GM21528 (cell line): Measurements from ENCODE around the gene RPS6KA2.
A peak's percentile ranks its signal among the peaks of the same experiment; 100 is the strongest.

ENCODE experiments used
- ATAC-seq: cut with Tn5 transposase; IDR thresholded peaks from one replicate; pipeline ENCODE4 v1.9.1; 2021; ENCODE audit warnings: mild to moderate bottlenecking, moderate library complexity; ENCODE audit not compliant: unreplicated experiment, low FRiP score

Gene RPS6KA2

GRCh38 chr6:166493427-166494100, 133.5 kb downstream of the RPS6KA2 start:
- ATAC-seq: no peak

- no peak for ATAC-seq
Measured at GRCh38 chr6:166492092-166492741, 134.8 kb downstream of the RPS6KA2 start.

- no peak for ATAC-seq
Measured at GRCh38 chr6:166490671-166491500, 136.2 kb downstream of the RPS6KA2 start.

DNA sequence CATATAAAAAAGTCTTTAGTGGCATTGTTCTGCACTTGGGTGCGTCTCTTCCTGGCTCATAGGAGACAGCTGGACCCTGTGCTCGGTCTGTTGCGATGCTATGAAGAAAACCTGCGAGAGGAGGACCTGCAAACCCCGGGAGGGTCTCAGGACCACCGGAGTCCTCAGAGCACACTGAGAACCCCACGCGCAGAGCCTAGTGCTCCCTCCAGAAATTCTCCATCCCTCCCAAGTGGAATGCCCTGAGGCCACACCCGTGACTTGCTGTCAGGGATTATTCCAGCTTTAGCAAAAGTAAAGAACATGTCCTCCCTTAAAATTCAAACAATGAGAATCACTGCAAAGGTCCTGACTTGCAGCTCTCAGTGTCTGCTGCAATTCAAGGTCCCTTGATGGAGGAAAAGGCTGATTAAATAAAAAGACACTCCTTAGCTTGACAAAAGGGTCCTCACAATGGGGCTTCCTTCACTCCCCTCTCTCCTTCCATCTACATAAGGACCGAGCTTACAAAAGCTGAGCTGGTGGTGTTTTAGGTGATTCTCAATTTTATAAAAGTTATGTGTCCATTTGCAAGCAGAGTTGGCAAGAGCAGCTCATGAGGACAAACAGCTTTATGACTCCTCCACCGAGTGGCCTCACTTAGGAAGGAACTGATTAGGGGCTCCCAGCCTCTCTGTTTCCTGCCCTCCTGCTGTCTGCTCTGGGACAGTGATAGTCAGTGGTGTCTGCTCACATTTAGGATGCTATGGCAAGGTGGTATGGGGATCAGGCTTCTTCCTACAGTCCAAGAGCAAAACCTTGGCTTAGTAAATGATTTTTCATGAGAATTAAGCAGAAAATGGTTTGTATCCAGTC, 137.5 kb downstream of the RPS6KA2 start:
- no peak for ATAC-seq

DNA sequence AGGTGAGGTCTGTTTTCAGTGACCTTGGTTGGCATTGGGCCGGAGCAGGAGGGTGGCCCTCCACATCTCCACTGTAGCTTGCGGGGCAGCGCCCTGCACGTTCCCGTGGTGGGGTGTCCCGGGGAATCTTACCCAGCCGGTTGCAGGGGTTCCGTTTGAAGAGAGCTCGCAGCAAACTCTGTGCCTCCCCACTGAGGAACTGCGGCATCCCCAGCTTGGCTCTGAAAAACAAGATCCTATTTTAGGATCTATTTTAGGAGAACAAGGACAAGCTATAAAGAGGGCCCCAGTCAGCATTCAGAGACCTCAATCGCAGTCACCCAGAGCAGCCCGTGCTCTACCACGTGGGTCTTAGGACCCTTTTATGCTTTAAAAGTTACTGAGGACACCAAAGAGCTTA, 138.3 kb downstream of the RPS6KA2 start:
- no peak for ATAC-seq

DNA sequence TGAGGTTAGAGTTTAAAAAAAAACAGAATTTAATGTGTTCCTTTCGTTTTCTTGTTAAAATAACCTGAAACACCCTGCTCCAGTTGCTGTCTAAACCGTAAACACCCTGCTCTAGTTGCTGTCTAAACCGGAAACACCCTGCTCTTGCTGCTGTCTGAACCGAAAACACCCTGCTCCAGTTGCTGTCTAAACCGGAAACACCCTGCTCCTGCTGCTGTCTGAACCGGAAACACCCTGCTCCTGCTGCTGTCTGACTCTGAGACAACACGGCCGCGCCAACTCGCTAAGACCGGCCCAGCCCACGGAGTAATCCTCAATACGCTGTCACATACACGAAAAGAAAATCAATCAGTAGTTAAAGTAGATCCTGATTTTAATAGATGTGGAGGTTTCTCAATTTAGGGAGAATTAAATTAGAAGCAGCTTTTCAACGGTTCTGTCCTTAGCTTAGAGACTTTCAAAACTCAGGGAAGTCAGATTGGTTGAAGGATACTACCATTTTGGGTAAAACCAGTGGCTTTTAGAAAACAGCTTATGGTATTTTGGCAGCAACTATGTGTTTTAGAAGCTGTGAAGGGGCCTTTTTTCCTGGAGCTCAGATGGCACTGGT, 138.9 kb downstream of the RPS6KA2 start:
- peak; percentile 90 for ATAC-seq

DNA sequence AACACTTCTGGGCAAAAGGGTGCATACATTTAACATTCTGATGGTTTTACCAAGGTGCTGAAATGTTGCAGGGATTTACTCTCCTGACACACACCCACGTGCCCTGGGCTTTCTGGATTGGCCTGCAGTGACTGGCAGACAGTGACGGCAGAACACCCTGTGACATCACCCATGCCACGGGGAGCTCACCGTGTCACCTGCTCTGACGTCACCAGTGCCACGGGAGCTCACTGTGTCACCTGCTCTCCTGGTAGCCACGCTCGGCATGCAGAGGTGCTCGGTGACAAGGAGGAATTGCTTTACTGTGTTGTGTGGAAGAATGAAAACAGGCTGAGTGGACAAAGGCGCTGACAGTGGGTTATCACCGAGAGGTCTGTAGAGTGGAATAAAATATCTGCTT, 139.9 kb downstream of the RPS6KA2 start:
- ATAC-seq: no peak

DNA sequence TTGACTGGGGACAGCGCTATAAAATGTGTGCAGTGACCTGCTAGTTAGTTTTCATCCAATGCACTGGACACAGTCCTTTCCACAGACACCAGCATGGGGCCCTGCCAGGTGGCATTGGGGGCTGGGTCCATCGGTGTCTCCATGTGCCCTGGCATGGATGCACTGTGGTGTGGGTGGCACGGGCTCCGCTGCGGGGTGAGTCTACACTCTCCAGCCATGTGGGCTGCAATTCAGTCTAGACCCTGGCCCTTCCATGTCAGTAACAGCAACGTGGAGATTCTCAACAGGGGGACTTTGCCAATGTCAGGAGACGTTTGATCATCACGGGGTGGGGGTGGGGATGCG, 140.5 kb downstream of the RPS6KA2 start:
- no peak for ATAC-seq

DNA sequence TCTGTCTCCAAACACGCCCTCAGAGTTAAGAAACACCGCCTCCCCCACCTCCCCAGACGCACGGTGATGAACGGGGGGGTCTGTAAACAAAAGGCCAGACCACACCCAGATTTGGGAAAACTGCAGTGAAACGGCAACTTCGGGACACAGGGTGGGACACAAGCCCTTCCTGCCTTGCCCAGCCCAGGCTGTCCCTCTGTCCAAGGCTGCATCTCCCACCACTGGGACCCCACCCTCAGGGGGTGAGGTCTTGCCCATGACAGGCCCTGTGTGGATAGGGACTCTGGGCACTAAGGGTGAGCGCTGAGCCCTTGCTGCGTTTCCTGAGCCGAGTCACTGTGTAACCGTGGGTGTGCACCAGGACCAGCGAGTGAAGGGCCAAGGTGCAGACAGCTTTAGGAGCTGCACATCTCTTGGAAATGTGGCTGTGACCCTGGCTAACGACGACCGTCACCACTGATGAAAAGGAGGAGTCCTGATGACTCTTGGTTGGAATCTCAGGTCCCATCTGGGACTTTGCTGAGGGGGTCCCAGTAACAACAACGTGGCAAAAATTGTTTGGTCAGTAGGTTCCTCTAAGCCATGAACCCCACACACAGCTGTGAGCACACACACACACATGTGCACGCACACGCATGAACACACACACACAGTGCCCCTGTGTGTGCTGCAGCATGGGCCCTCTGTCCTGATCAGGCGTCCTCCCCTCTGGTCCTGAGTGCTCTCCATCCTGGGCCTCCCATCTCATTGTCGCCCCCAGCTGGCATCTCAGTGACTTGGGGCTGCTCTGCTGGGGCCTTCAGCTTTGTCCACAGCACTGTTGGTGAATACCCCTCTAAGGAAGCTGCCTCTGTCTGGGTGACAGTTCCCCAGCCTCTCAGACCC, 141.2 kb downstream of the RPS6KA2 start:
- ATAC-seq: no peak

DNA sequence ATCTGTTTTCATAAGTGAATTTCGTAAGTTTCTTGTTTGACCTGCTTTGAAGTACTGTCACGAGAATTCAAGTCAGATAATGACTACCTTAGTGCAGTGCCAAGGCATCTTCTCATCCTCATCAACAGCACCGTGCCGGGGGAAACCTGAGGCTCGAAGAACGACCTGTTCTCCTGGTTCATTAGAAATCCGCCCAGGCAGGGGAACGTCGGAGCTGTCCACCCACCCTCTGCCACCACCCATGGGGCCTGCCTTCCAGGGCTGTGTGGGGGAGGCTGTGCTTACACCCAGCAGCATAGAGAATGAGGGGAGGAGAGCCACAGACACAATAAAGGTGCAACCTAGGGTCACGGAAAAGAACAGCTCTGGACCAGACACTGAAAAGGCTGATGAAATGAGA, 142.2 kb downstream of the RPS6KA2 start:
- no peak for ATAC-seq

DNA sequence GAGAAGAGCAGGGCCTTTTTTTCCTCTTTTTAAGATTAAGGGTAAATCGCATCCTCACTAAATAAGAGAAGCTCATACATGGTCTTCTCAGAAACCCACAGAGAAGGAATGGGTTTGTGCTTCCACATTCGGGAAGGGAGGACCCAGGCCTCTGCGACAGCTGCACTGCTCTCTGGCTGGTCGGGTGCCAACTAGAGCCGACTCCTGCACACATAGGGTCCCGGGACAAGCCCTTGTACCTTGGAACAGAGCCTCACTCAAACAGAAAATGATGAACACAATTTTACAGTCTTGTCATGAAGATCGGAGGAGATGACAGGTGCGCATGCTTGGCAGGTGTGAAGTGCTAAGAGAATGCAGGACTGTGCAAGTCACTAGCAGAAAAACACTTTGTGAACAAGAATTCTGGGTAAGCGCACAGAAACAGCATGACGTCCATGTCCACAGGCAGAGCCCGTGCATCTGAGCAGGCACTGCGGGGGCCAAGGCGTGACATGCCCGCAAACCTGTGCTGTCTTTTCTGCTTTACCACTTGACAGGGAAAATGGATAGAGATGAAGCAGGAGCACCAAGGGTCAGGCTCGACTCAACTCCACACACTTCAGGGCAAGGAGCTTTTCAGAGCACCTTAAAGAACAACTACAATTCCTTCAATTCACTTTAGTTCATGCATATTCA, 143.3 kb downstream of the RPS6KA2 start:
- ATAC-seq: no peak

DNA sequence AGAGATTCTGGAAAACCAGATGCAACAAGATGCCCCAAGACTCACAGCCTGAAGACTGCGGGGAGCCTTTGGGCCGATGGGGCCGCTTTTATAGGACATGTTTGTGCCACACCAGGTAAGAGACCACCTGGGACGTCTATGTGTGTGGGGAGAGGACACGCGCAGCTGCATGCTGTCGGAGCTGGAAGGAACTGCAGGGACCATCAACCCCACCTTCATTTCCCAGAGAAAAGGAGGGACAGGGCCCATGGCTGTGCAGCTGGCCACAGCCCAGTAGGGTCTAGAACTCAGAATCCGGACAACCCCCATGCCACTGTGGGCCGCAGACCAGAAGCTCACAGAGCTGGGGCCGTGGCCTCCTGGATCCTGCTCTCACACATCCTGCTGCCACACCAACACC, 144.0 kb downstream of the RPS6KA2 start:
- no peak for ATAC-seq

- no peak for ATAC-seq
Measured at GRCh38 chr6:166478782-166479592, 148.1 kb downstream of the RPS6KA2 start.

- ATAC-seq: no peak
Measured at GRCh38 chr6:166477647-166478365, 149.2 kb downstream of the RPS6KA2 start.

- ATAC-seq: no peak
Measured at GRCh38 chr6:166476634-166477215, 150.3 kb downstream of the RPS6KA2 start.

DNA sequence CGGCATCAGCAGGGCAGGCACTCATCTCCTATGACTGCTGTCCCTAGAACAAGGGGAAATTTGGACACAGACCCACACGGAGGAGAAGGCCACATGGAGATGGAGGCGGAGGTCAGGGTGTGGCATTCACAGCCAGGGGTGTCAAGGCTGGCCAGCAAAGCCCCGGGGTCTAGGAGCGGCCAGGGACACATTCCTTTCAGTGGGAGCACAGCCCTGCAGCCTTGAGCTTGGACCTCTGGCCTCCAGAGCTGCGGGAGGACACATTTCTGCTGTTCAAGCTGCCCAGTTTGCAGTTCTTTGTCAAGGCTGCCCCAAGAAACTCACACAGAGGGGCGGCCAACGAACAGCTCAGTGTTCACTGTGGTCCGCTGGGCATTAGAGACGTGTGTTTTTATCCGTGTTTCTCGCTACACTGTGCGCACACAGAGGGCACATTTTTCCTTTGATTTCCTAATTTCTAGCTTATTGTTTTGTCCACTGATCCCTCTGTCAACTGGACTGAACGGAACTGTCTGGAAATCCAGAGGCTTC, 150.9 kb downstream of the RPS6KA2 start:
- ATAC-seq: no peak
